Left forelimb (tissue), 1 donor: ENCODE measurements around the gene METTL17.
"Not testable (repeated sequence)": the region's sequence is repeated elsewhere in the genome, so short reads cannot be mapped to it uniquely, and the experiment has no call there.

Experiments
- DNase-seq: peaks from one replicate; pipeline ENCODE4 v3.0.0-alpha.2; 2018; ENCODE audit warnings: low spot score

Gene METTL17, protein sequence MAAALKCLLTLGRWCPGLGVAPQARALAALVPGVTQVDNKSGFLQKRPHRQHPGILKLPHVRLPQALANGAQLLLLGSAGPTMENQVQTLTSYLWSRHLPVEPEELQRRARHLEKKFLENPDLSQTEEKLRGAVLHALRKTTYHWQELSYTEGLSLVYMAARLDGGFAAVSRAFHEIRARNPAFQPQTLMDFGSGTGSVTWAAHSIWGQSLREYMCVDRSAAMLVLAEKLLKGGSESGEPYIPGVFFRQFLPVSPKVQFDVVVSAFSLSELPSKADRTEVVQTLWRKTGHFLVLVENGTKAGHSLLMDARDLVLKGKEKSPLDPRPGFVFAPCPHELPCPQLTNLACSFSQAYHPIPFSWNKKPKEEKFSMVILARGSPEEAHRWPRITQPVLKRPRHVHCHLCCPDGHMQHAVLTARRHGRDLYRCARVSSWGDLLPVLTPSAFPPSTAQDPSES

GRCh38 chr14:20989787-20990600 lies at the start of gene METTL17:
Gene METTL17, plus strand, starts transcription at chr14:20989980. Its CDS starts 23 bp downstream, at chr14:20990003.
- DNase-seq, result peak; percentile 91

DNA sequence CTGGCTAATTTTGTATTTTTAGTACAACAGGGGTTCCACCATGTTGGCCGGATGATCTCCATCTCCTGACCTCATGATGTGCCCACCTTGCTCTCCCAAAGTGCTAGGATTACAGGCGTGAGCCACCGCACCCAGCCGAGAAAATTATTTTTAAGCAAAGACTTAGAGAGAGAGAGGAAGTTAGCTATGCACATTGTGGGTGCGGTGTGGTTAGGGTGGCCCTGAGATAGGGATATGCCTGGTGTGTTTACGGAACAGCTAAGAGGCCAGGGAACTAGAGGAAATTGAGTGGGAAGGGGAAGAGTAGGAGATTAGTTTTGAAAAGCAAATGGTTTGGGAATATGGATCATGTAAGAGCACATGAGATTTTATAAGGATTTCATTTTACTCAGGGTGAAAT lies 44.6 kb upstream of the METTL17 start:
- DNase-seq, result not testable (repeated sequence)

GRCh38 chr14:20946707-20947106 lies 43.1 kb upstream of the METTL17 start:
- DNase-seq, result not testable (repeated sequence)

GRCh38 chr14:20954736-20955537 lies 34.8 kb upstream of the METTL17 start, which contains the start of gene RNASE2:
Gene RNASE2, plus strand, starts transcription at chr14:20955487. Its CDS starts 285 bp downstream, at chr14:20955772.
- not testable (repeated sequence) for DNase-seq

DNA sequence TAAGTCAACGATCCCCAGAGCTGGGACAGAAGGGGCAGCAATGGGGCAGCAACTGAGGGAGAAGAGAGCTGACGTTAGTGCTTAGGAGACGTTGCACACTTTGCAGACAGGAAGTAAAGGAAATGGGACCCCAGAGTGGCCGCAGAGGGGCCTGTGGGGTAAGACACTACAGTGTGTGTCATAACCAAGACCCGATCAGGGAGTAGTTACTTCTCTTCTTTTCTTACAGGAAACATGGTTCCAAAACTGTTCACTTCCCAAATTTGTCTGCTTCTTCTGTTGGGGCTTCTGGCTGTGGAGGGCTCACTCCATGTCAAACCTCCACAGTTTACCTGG lies 34.3 kb upstream of the METTL17 start:
- not testable (repeated sequence) for DNase-seq

GRCh38 chr14:20956376-20956976 lies 33.3 kb upstream of the METTL17 start:
- DNase-seq, result no peak

DNA sequence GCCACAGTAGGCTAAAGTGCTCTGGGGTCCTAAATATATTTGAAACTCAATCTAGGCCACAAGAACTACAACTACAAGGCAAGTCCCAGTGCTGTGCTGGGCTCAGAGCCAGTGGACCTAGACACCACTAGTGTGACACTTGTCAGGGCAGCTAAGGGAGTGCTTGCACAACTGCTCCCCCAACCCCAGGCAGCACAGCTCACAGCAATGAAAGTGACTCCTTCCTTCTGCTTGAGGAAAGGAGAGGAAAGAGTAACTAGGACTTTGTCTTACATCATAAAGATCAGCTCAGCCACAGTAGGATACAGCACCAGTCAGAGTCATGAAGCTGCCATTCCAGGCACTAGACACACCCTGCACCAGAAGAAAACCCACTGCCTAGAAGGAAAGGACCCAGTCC lies 30.8 kb upstream of the METTL17 start:
- DNase-seq, result not testable (repeated sequence)

DNA sequence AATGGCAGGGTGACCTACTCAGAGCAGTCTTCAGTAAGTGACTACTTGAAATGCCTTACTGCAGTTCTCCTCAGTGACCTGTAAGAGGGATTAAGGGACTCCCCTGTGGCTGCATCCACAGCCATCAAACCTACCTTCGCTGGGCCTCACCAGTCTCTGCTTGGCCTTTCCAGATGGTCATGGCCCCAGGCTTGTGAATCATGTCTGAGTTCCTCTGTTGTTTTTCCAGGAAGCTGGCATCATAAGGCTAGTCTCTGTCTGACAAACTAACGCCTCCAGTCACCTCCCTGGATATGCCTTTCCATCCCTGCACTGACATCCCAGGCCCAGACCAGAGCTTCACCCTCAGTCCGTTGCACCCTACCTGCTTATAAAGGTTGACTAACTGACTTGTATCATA lies 20.4 kb upstream of the METTL17 start:
- DNase-seq, result no peak

DNA sequence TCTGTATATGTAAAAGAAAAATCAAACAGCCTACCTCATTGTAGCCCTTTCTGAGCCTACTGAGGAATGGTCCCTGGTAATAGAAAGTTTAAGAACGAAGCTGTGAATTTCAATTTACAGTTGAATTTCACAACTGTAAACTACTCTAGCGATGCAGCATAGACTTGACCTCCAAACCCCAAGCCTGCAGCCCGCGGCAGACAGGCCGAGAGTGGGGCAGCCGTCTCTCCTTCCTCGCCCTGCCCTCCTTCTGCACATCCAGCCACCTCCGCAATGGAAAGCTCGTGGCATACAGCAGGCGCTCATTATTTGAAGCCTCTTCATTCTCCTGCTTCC lies 19.2 kb upstream of the METTL17 start:
- no peak for DNase-seq

DNA sequence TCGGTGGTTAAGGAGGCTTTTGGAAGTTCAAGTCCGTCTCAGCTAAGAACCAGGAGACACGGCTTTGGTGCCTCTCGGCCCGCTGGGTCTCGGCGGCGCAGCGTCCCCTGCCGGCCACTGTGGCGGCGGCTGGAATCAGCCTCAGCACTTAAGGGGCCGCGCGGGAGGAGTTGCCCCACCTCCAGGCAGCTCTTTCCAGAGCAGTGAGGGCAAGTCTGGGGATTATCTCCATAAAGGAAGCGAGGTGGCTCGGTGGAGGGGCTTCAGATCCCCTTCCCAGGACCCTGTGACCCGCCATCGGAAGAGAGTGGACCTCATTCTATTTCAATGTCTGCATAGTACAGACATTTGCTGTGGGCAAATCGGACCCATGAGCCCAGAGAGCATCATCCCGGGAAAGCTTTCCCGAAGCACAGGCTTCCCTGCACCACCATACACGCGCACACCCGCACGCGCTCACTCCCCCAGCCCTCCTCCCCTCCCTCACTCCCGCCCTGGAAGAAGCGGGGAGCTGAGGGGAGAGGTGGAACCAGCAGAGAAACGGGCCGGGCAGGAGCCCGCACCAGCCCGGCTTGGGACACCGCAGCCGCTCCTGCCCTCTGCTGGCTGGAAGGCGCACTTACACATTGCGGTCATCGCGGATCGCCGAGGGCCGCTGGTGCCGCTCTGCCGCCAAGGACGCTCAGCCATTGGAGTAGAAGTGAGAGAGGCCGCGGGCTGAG lies 18.6 kb upstream of the METTL17 start:
- peak; percentile 89 for DNase-seq

DNA sequence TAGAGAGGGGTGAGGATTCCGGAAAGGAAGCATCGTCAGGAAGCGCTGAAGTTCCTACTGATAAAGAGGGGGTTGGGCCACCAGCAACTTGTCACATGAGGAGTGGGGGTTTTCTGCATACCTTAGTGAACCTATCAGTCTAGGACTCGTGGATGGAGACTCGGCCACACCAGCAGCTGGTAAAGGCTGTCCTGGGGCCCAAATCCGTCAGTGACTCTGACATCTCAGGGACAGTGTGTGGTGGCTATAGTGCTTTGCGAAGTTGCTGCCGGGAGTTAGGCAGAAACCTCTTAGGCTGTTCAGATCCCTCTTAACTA lies 18.1 kb upstream of the METTL17 start:
- no peak for DNase-seq

DNA sequence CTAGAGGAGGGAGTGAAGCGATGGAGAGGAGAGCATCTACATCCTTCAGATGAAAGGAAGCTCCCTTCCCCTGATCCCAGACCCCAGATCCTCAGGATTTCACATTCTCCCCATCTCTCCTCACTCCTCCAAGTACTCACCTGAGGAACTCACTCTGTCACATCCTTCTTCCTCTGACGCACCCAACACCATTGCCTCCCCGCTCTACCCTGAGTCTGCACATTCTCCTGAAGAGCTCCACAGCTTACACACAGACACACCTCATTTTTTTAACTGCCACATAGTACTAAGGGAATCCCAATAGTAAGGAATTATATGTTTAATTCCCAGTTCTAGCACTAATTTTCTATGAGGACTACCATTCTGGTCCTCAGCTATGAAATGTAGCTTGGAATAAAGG lies 16.3 kb upstream of the METTL17 start:
- DNase-seq, result no peak

DNA sequence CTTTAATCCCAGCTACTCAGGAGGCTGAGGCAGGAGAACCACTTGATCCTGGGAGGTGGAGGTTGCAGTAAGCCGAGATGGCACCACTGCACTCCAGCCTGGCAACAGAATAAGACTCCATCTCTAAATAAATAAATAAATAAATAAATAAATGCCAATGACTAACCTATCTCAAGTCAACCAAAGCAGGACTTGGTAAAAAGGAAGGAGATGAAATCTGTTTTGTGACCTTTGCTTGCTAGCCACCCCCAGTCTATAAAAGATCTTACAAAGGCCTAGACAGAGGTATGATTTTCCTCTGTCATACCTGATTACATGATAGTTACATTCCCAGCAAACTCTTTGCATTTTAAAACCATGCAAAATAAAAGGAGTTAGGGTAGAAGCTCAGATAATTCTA lies 13.5 kb upstream of the METTL17 start:
- no peak for DNase-seq

- no peak for DNase-seq
Observed at GRCh38 chr14:20978687-20979086, 11.1 kb upstream of the METTL17 start.

GRCh38 chr14:20980906-20981305 lies 8.9 kb upstream of the METTL17 start:
- no peak for DNase-seq

DNA sequence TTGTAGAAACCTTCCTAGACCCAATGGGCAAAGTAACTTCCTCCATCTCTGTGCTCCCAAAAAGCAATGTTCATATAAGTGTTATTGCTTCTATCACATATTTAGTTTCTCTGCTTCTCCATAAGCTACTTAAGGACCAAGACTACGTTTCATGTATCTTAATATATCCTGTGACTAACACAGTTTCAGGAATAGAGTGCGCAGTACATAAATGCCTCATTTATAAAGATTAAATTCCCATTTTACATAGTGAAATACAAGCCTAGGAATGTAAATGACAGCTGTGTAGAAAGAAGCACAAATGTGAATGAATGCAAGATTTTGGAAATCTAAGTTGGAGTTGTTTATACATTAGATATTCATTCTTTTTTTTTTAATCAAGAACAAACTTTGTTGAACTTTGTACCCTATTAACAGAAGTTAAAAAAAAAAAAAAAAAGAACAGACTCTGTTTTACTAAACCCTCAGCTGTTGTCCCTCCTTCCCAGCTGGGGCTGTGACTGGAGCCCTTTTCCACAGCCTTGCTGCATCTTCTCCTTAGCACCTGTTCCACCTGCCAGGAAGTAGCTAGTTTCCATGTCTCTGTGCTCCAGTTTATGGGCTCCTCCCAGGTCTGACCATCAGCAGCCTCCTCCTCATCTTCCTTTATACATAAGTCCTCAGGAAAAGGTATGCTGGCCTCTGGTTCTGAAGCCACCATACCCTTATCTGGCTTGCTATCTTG lies 7.0 kb upstream of the METTL17 start:
- DNase-seq, result no peak

GRCh38 chr14:20985650-20986049 lies 4.1 kb upstream of the METTL17 start:
- not testable (repeated sequence) for DNase-seq

GRCh38 chr14:20986811-20987210 lies 3.0 kb upstream of the METTL17 start:
- no peak for DNase-seq

DNA sequence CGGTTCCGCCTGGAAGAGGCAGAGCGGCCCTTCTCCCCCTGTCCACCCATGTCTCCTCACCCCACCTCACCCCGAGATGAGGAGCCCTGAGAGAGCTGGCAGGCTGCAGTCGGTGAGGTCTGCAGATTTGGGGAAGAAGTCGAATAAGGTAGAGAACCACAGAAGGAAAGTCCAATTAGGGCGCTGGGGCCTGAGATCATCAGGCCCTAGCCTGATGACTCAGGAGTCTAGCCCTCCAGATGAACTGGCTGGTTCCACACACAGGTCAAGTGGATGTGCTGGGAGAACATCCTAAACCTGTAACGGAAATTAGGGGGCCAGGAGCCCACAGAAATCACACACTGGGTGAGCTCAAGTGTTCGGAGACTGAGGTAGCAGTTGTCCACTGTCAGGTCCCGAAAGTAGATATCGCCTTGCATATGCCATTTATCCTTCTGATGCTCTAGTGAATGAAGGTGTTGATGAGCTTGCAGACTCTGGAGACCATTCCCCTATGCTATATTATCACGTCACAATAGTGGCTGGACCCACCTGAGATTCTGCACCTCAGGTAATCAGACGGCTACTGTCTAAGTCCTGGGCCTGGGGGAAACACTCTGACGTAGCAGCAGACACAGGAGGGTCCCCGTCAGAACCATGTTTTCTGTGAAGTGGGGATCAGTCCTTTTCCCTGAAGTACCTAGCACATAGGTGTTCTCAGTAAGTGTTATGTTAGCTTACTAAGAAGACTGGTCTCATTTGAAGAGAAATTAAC lies 886 bp upstream of the METTL17 start:
- DNase-seq, result no peak

DNA sequence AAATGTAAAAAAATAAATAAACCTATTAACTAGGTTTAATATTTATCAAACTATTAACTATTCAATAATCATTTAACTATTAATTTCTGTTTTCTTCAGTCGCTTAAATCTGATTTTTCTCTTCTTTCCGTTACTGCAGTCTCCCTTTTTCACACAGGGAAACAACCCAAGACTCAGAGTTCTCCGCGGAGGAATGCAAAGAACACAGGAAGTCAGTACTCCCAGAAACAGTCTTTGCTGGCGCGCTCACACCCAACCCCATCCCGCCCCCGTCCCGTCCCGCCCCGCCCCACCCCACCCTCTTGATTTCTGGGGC lies 351 bp upstream of the METTL17 start:
- no peak for DNase-seq
